OCI-LY7 (cell line): ENCODE measurements around the gene DNAJC7. TPM values are rescaled to one million over a fixed set of nuclear protein-coding genes. Genes with fewer than 3 reads are reported as not detected.

Source experiments
- BruUV-seq: library from RNA; stranded (reverse); fragments of 400-500 nt; replicated peaks from 2 replicates; lab custom pipeline; 2021; lab: Mats Ljungman, UMichigan
- CTCF ChIA-PET: fragments of 300-600 bp; sonication (Branson Sonifier 250); formaldehyde crosslinking; loops from one replicate; lab custom pipeline; 2022; ENCODE audit warnings: antibody characterized with exemption; ENCODE audit not compliant: unreplicated experiment; lab: Charles Lee
- POLR2A ChIA-PET: fragments of 300-600 bp; sonication (Branson Sonifier 250); formaldehyde crosslinking; loops from one replicate; lab custom pipeline; 2022; ENCODE audit warnings: antibody characterized with exemption; lab: Charles Lee
- DNase-seq: peaks from one replicate; pipeline ENCODE4 v3.0.0-alpha.2; 2015; ENCODE audit warnings: low spot score
- H2AFZ ChIP-seq: fragments of 200-600 bp; sonication (generic), shearing (Covaris generic); 2 replicates; pipeline ENCODE4 v1.6.1; 2014; ENCODE audit warnings: mild to moderate bottlenecking, antibody characterized with exemption, low read length, moderate library complexity
- H3K27ac ChIP-seq: fragments of 200-600 bp; sonication (generic); 2 replicates; pipeline ENCODE4 v1.5.1; 2014; ENCODE audit warnings: mixed run types, low read depth, mild to moderate bottlenecking, moderate library complexity, low read length, inconsistent platforms; ENCODE audit not compliant: poor library complexity, severe bottlenecking
- H3K36me3 ChIP-seq: fragments of 200-600 bp; sonication (generic); 2 replicates; pipeline ENCODE4 v1.6.1; 2014; ENCODE audit warnings: mild to moderate bottlenecking, antibody characterized with exemption, low read length, moderate library complexity, mixed read lengths; ENCODE audit not compliant: insufficient read depth
- H3K4me1 ChIP-seq: fragments of 200-600 bp; sonication (generic); 2 replicates; pipeline ENCODE4 v1.5.1; 2014; ENCODE audit warnings: mild to moderate bottlenecking, low read length; ENCODE audit not compliant: insufficient read depth, poor library complexity, severe bottlenecking
- H3K4me2 ChIP-seq: fragments of 200-600 bp; sonication (generic); 2 replicates; pipeline ENCODE4 v1.6.1; 2014; ENCODE audit warnings: mild to moderate bottlenecking, low read length
- H3K4me3 ChIP-seq: fragments of 200-600 bp; sonication (generic); 2 replicates; pipeline ENCODE4 v1.5.1; 2014; ENCODE audit warnings: mild to moderate bottlenecking, low read depth, low read length; ENCODE audit not compliant: poor library complexity, severe bottlenecking
- H3K79me2 ChIP-seq: fragments of 200-600 bp; sonication (generic); 2 replicates; pipeline ENCODE4 v1.6.1; 2016; ENCODE audit warnings: low read depth, mild to moderate bottlenecking, low read length, moderate library complexity, mixed read lengths; ENCODE audit not compliant: insufficient read depth
- H3K9me2 ChIP-seq: fragments of 200-600 bp; sonication (generic); 2 replicates; pipeline ENCODE4 v1.6.1; 2016; ENCODE audit warnings: mild to moderate bottlenecking, low read length, mixed read lengths; ENCODE audit not compliant: insufficient read depth
- H3K9me3 ChIP-seq: fragments of 200-600 bp; sonication (generic); 2 replicates; pipeline ENCODE4 v1.6.1; 2014; ENCODE audit warnings: mild to moderate bottlenecking, mixed run types, low read length, mixed read lengths
- H4K20me1 ChIP-seq: fragments of 200-600 bp; sonication (generic); 2 replicates; pipeline ENCODE4 v1.6.1; 2014; ENCODE audit warnings: mild to moderate bottlenecking, antibody characterized with exemption, low read length, moderate library complexity, mixed read lengths; ENCODE audit not compliant: insufficient read depth
- EZH2phosphoT487 ChIP-seq: fragments of 200-600 bp; sonication (generic); IDR thresholded peaks from 2 replicates; pipeline ENCODE4 v1.6.1; 2018; ENCODE audit warnings: low read depth, borderline replicate concordance, mild to moderate bottlenecking, mixed run types, antibody characterized with exemption, low read length, moderate library complexity, mixed read lengths
- intact Hi-C: fragments of 100-400 bp; cut with micrococcal nuclease; formaldehyde crosslinking; loops from one replicate; pipeline ENCODE4 v1.10.0; 2022; ENCODE audit not compliant: unreplicated experiment
- total RNA-seq, 2 experiments: library from RNA; depleted of rRNA in 1 of 2; stranded (reverse); fragments of >200 nt in 1 of 2; shearing (Covaris generic) in 1 of 2; gene quantifications; 2 replicates each; pipeline ENCODE4 v1.2.3, GENCODE V29; 2014 to 2022
- TF ChIP-seq, protein P1 (sequence below): fragments of 200-600 bp; sonication (generic); conservative IDR thresholded peaks from 2 replicates; pipeline ENCODE4 v1.5.1; 2014; ENCODE audit warnings: mild to moderate bottlenecking, antibody characterized with exemption, low read length, moderate library complexity, mixed read lengths

DNAJC7 gene
- total RNA-seq, 2 experiments from 2014 or later = 76.4 to 124 TPM

DNA sequence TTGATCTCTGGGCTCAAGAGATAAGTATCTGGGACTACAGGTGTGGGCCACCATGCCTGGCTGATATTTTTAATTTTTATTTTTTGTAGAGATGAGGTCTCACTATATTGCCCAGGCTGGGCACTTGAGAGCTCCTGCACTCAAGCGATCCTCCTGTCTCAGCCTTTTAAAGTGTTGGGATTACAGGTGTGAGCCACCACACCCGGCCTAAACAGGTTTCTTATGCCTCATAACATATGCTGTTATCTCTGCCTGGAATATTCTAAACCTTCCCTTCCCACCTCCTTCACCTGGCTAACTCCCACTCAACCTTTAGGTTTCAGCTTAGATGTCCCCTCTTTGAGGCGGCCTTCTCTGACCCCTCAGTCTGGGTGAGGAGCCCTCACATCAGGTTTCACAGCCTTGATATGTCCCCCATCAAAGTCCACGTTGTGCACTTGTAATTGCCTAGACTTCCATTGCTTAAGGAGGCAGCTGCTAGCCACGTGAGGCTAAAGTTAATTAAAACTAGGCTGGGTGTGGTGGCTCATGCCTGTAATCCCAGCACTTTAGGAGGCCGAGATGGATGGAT lies 59.3 kb downstream of the DNAJC7 start:
- H4K20me1 ChIP-seq = no peaks in the 10 kb centered on the region
- intact Hi-C loops = no loop called here
- H3K4me3 ChIP-seq = no peak overlapping the region
- H3K36me3 ChIP-seq = no peaks in the 10 kb centered on the region
- H3K4me2 ChIP-seq = no peak overlapping the region
- H3K9me2 ChIP-seq = no peaks in the 10 kb centered on the region
- H2AFZ ChIP-seq = no peak overlapping the region
- no peak for TF ChIP-seq EZH2phosphoT487
- TF ChIP-seq, protein P1, sequence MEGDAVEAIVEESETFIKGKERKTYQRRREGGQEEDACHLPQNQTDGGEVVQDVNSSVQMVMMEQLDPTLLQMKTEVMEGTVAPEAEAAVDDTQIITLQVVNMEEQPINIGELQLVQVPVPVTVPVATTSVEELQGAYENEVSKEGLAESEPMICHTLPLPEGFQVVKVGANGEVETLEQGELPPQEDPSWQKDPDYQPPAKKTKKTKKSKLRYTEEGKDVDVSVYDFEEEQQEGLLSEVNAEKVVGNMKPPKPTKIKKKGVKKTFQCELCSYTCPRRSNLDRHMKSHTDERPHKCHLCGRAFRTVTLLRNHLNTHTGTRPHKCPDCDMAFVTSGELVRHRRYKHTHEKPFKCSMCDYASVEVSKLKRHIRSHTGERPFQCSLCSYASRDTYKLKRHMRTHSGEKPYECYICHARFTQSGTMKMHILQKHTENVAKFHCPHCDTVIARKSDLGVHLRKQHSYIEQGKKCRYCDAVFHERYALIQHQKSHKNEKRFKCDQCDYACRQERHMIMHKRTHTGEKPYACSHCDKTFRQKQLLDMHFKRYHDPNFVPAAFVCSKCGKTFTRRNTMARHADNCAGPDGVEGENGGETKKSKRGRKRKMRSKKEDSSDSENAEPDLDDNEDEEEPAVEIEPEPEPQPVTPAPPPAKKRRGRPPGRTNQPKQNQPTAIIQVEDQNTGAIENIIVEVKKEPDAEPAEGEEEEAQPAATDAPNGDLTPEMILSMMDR = no peak
- ChIA-PET CTCF (interaction anchor here (0.9 kb wide), 1 partner anchor 124 kb away, joined by 3 read pairs; no protein-coding TSS in a partner anchor), POLR2A (no interaction called here)
- H3K27ac ChIP-seq = no peak overlapping the region
- H3K9me3 ChIP-seq = no peaks in the 10 kb centered on the region
- H3K4me1 ChIP-seq = peaks cover 15% of the 10 kb centered on the region
- no peaks in the 10 kb centered on the region for H3K79me2 ChIP-seq
- BruUV-seq = no TSS peak
- DNase-seq = no peak

DNA sequence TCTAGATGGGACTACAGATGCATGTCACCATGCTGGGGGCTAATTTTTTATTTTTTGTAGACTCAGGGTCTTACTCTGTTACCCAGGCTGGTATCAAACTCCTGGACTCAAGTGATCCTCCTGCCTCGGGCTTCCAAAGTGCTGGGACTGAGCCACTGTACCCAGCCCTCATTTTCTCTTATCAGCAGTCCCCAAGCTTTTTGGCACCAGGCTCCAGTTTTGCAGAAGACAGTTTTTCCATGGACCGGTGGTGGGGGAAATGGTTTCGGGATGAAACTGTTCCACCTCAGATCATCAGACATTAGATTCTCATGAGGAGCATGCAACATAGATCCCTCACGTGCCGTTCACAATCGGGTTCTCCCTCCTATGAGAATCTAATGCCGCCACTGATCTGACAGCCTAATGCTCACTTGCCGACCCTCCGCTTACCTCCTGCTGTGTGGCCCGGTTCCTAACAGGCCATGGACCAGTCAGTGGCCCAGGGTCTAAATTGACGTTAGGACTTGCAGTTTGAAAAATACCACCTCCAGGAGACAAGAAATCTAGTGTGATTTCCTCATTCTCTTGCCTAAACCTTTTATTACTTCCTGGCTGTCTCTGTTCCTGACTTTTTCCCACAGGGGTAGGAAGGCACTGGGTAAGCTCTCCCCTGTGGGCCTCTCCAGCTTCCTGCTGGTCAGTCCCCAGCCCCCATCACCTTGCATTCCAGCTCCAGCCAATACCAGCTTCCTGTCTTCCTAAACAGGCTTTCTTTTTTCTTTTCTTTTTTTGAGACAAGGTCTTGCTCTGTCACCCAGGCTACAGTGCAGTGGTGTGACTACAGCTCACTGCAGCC lies 60.0 kb downstream of the DNAJC7 start:
- H3K36me3 ChIP-seq = no peaks in the 10 kb centered on the region
- no peak for DNase-seq
- no TSS peak for BruUV-seq
- no peaks in the 10 kb centered on the region for H3K79me2 ChIP-seq
- no peak for TF ChIP-seq EZH2phosphoT487
- TF ChIP-seq, protein P1 = no peak
- intact Hi-C loops = no loop called here
- CTCF ChIA-PET = interaction anchor here (0.5 to 0.9 kb wide), 2 partner anchors 123 to 147 kb away, joined by 3 read pairs; no protein-coding TSS in a partner anchor
- no peak overlapping the region for H3K27ac ChIP-seq
- no peak overlapping the region for H3K4me3 ChIP-seq
- H2AFZ ChIP-seq = no peak overlapping the region
- POLR2A ChIA-PET = no interaction called here
- H4K20me1 ChIP-seq = no peaks in the 10 kb centered on the region
- H3K9me3 ChIP-seq = no peaks in the 10 kb centered on the region
- no peak overlapping the region for H3K4me2 ChIP-seq
- H3K9me2 ChIP-seq = no peaks in the 10 kb centered on the region
- peaks cover 8% of the 10 kb centered on the region for H3K4me1 ChIP-seq

DNA sequence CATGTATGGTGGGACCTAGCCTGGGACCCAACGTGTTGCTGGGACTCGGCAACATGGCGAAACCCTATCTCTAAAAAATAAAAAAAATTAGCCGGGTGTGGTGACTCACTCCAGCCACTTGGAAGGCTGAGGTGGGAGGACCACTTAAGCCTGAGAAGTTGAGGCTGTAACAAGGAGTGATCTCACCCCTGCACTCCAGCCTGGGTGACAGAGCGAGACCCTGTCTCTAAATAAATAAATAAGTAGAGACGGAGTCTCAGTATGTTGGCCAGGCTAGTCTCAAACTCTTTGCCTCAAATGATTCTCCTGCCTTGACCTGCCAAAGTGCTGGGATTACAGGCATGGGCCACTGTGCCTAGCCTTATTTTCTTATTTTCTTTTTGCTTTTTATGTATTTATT lies 60.7 kb downstream of the DNAJC7 start:
- no peaks in the 10 kb centered on the region for H3K79me2 ChIP-seq
- H3K36me3 ChIP-seq = no peaks in the 10 kb centered on the region
- CTCF ChIA-PET = no interaction called here
- no peak overlapping the region for H2AFZ ChIP-seq
- intact Hi-C loops = no loop called here
- no peak overlapping the region for H3K4me2 ChIP-seq
- no peak overlapping the region for H3K4me3 ChIP-seq
- H3K4me1 ChIP-seq = peaks cover under 1% of the 10 kb centered on the region
- no TSS peak for BruUV-seq
- no peaks in the 10 kb centered on the region for H3K9me2 ChIP-seq
- no peak for TF ChIP-seq EZH2phosphoT487
- TF ChIP-seq, protein P1 = no peak
- DNase-seq = no peak
- H4K20me1 ChIP-seq = no peaks in the 10 kb centered on the region
- no peak overlapping the region for H3K27ac ChIP-seq
- no peaks in the 10 kb centered on the region for H3K9me3 ChIP-seq
- POLR2A ChIA-PET = no interaction called here
